Common myeloid progenitor, CD34-positive (primary cell): ENCODE measurements around the gene PCSK5.

ENCODE experiments used
- CTCF ChIA-PET: fragments of 350-600 bp; sonication (Branson Sonifier 250); formaldehyde crosslinking; loops from one replicate; lab custom pipeline; 2021; ENCODE audit warnings: antibody characterized with exemption; lab: Charles Lee
- POLR2A ChIA-PET: fragments of 350-600 bp; sonication (Branson Sonifier 250); formaldehyde crosslinking; loops from one replicate; lab custom pipeline; 2021; ENCODE audit warnings: antibody characterized with exemption; lab: Charles Lee
- DNase-seq, 3 donors: peaks; one replicate each; pipeline versions ENCODE4 v3.0.0 to v3.0.0-alpha.2; 2013
- H3K27ac ChIP-seq, 2 experiments: 1 replicate in 1 of 2; 2 replicates in 1 of 2; pipeline ENCODE4 v1.7.0; 2013; ENCODE audit warnings: inconsistent platforms in 2 of 2, low read length in 2 of 2, mild to moderate bottlenecking in 2 of 2, low read depth in 1 of 2, moderate library complexity in 1 of 2; ENCODE audit not compliant: severe bottlenecking in 2 of 2, insufficient read depth in 1 of 2, poor library complexity in 1 of 2
- H3K27me3 ChIP-seq, 5 experiments: replicated peaks in 2 of 5; 1 replicate in 3 of 5; 2 replicates in 2 of 5; pipeline versions ENCODE4 v1.6.1 to v1.7.0; 2013; ENCODE audit warnings: low read length in 4 of 5, mild to moderate bottlenecking in 2 of 5, moderate library complexity in 2 of 5, inconsistent platforms in 1 of 5; ENCODE audit not compliant: insufficient read depth in 5 of 5, control insufficient read depth in 4 of 5
- H3K36me3 ChIP-seq, 4 experiments: 1 replicate in 2 of 4; 2 replicates in 2 of 4; pipeline versions ENCODE4 v1.6.1 to v1.7.0; 2013; ENCODE audit warnings: low read length in 3 of 4, control low read depth in 1 of 4, mild to moderate bottlenecking in 1 of 4; ENCODE audit not compliant: control insufficient read depth in 4 of 4, insufficient read depth in 4 of 4
- H3K4me1 ChIP-seq, 4 experiments: 1 replicate in 3 of 4; 2 replicates in 1 of 4; pipeline versions ENCODE4 v1.6.1 to v1.7.1; 2013; ENCODE audit warnings: low read length in 3 of 4, mild to moderate bottlenecking in 3 of 4, control low read depth in 1 of 4, inconsistent platforms in 1 of 4, moderate library complexity in 1 of 4; ENCODE audit not compliant: control insufficient read depth in 4 of 4, insufficient read depth in 4 of 4; ENCODE audit errors: control extremely low read depth in 1 of 4
- H3K4me3 ChIP-seq, 7 experiments: 1 replicate in 4 of 7; 2 replicates in 3 of 7; pipeline versions ENCODE4 v1.5.1 to v1.7.0; 2013; ENCODE audit warnings: mild to moderate bottlenecking in 7 of 7, low read length in 6 of 7, moderate library complexity in 6 of 7, inconsistent platforms in 2 of 7, low read depth in 2 of 7, control low read depth in 1 of 7; ENCODE audit not compliant: insufficient read depth in 4 of 7, control insufficient read depth in 1 of 7; ENCODE audit errors: extremely low read depth in 1 of 7
- H3K9me3 ChIP-seq, 5 experiments: 1 replicate in 4 of 5; 2 replicates in 1 of 5; pipeline versions ENCODE4 v1.6.1 to v1.7.1; 2013; ENCODE audit warnings: low read length in 4 of 5, mild to moderate bottlenecking in 2 of 5, inconsistent platforms in 1 of 5, low read depth in 1 of 5, moderate library complexity in 1 of 5; ENCODE audit not compliant: control insufficient read depth in 4 of 5, insufficient read depth in 2 of 5; ENCODE audit errors: control extremely low read depth in 1 of 5
- WGBS: methylation state at CpG from one replicate; pipeline ENCODE4 v1.1.5; 2013; ENCODE audit not compliant: insufficient coverage; 5-methylcytosine and 5-hydroxymethylcytosine counted together

PCSK5 gene

DNA sequence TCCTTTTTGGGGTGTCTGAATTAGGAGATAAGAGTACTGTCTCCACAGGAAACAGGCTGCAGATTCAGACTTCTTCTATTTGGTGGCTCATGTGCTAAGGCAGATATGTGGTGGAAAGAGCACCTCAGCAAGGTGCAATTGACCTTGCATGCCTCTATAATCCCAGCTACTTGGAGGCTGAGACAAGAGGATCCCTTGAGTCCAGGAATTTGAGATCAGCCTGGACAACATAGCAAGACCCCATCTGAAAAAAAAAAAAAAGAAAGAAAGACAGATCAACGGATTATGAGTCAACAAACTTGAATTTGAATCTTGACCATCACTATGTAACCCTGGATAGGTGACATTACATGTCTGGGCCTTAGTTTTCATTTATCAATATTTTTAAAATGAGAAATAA lies 459.4 kb downstream of the PCSK5 start:
- DNase-seq: peak in 1 of 3 donors; percentile 44
- no peak overlapping the region for H3K4me3 ChIP-seq
- CTCF ChIA-PET: no interaction called here

DNA sequence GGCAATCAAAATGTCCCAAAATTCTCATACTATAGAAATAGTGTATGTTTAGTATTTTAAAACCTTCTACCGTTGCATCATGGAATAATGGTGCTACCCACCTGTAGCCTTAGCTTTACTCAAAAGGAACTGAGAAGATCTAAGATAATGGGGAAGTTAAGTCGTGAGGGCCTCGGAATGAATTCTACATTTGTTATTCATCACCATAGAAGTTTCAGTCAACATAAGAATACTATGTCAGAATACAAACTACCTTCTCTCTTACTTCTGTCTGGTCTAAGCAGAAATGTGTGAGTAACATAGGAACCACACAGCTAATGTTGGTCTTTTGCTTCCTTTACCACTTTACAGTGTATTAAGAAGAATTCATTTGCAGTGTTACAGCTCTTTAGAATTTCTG lies 460.5 kb downstream of the PCSK5 start:
- DNase-seq: peak in 1 of 3 donors; percentile 68
- H3K36me3 ChIP-seq: no peaks in the 10 kb centered on the region
- no peak overlapping the region for H3K4me3 ChIP-seq
- 100% methylated on average over 1 of the region's 3 CpGs for WGBS
- no peak overlapping the region for H3K27ac ChIP-seq
- ChIA-PET POLR2A (no interaction called here), CTCF (interaction anchor here (1.6 kb wide), 1 partner anchor 8 kb away, joined by 3 read pairs; no protein-coding TSS in a partner anchor)
- H3K27me3 ChIP-seq: no peaks in the 10 kb centered on the region
- H3K4me1 ChIP-seq: no peaks in the 10 kb centered on the region
- H3K9me3 ChIP-seq: no peaks in the 10 kb centered on the region

More for the DNA sequence above, 459.4 kb downstream of the PCSK5 start:
- no peak overlapping the region for H3K27ac ChIP-seq
- H3K9me3 ChIP-seq: no peaks in the 10 kb centered on the region
- POLR2A ChIA-PET: no interaction called here
- no peaks in the 10 kb centered on the region for H3K27me3 ChIP-seq
- H3K36me3 ChIP-seq: no peaks in the 10 kb centered on the region
- H3K4me1 ChIP-seq: no peaks in the 10 kb centered on the region
- WGBS: no CpG with 5 or more reads among the region's 1 CpG

GRCh38 chr9:76352026-76352620 lies 461.6 kb downstream of the PCSK5 start:
- Histone ChIP-seq H3K9me3 (no peaks in the 10 kb centered on the region), H3K4me3 (no peak overlapping the region), H3K27me3 (no peaks in the 10 kb centered on the region), H3K4me1 (no peaks in the 10 kb centered on the region), H3K27ac (no peak overlapping the region), H3K36me3 (no peaks in the 10 kb centered on the region)
- POLR2A ChIA-PET: no interaction called here
- 75% methylated on average over 1 of the region's 4 CpGs for WGBS
- CTCF ChIA-PET: interaction anchor here (1.6 kb wide), 1 partner anchor 10 kb away, joined by 3 read pairs; no protein-coding TSS in a partner anchor
- peak in 2 of 3 donors; percentile 40 to 63 for DNase-seq

- Histone ChIP-seq H3K4me1 (no peaks in the 10 kb centered on the region), H3K9me3 (no peaks in the 10 kb centered on the region), H3K27me3 (no peaks in the 10 kb centered on the region), H3K27ac (no peak overlapping the region), H3K36me3 (no peaks in the 10 kb centered on the region), H3K4me3 (no peak overlapping the region)
- DNase-seq: no peak
- POLR2A ChIA-PET: no interaction called here
- 86% methylated on average over 4 of the region's 5 CpGs for WGBS
- CTCF ChIA-PET: interaction anchor here (1.5 kb wide), 1 partner anchor 18 kb away, joined by 4 read pairs; no protein-coding TSS in a partner anchor
Measured at GRCh38 chr9:76353280-76353679, 462.8 kb downstream of the PCSK5 start.

DNA sequence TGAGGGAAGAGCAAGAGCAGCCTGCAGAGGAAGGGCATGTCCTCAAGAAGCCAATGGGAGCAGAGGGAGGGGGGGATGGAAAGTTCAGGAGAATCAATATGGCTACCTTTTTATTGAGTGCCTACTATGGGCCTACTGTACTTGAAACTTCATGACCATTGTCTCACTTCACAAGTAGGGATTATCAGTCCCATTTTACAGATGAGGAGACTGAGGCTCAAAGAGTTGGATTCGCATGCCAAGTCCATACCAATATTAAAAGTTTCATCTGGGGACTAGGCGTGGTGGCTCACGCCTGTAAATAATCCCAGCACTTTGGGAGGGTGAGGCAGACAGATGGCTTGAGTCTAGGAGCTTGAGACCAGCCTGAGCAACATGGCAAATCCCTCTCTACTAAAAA lies 463.7 kb downstream of the PCSK5 start:
- no peak overlapping the region for H3K27ac ChIP-seq
- ChIA-PET POLR2A (no interaction called here), CTCF (interaction anchor here (1.5 to 1.6 kb wide), 2 partner anchors 18 to 24 kb away, joined by 3 to 4 read pairs; no protein-coding TSS in a partner anchor)
- no peaks in the 10 kb centered on the region for H3K27me3 ChIP-seq
- peaks cover 0 to 2% (median 0%) of the 10 kb centered on the region in 4 experiments for H3K4me1 ChIP-seq
- 100% methylated on average over 2 of the region's 3 CpGs for WGBS
- H3K36me3 ChIP-seq: no peaks in the 10 kb centered on the region
- H3K4me3 ChIP-seq: no peak overlapping the region
- no peak for DNase-seq
- H3K9me3 ChIP-seq: no peaks in the 10 kb centered on the region

DNA sequence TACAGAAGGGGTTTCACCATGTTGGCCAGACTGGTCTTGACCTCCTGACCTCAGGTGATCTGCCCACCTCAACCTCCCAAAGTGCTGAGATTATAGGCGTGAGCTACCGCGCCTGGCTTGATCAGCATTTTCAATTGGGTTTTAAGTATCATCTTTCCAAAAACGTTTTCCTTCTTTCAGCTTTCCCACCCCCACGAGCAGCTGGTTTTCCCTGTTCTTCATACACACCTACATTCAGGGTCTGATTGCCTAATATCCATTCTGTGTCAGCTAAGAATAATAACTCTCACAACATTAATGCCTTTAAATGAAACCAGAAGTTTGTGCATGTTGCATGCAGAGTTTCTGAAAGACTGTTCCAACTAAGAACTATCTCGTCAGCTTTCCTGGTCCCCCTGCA lies 465.4 kb downstream of the PCSK5 start:
- ChIA-PET CTCF (interaction anchor here (0.9 kb wide), 1 partner anchor 11 kb away, joined by 3 read pairs; no protein-coding TSS in a partner anchor), POLR2A (no interaction called here)
- 95% methylated on average over 6 of the region's 6 CpGs for WGBS

DNA sequence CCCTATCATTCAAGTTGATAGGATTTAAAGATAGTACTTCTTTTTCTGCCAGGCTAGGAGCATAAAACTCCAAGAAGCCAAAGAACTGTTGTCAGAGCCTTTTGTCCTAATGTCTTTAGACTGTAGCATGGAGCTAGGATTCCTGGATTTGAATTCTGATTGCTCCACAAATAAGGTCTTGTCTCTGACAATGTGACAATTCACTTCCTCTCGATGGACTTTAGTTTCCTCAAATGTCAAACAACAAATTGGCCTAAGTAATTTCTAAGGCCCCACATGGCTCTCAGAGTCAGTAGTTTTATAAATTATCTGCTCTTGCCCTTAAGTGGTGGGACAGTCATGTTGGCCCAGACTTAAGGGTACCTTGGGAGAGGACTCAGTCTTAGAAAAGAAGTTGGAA lies 467.1 kb downstream of the PCSK5 start:
- Histone ChIP-seq H3K27me3 (no peaks in the 10 kb centered on the region), H3K9me3 (no peaks in the 10 kb centered on the region), H3K4me1 (peaks cover 0 to 4% (median 0%) of the 10 kb centered on the region in 4 experiments), H3K27ac (no peak overlapping the region), H3K36me3 (no peaks in the 10 kb centered on the region), H3K4me3 (no peak overlapping the region)
- DNase-seq: no peak
- 83% methylated on average over 1 of the region's 1 CpG for WGBS
- ChIA-PET POLR2A (no interaction called here), CTCF (no interaction called here)

More for the DNA sequence above, 465.4 kb downstream of the PCSK5 start:
- DNase-seq: no peak
- Histone ChIP-seq H3K9me3 (no peaks in the 10 kb centered on the region), H3K27me3 (no peaks in the 10 kb centered on the region), H3K36me3 (no peaks in the 10 kb centered on the region), H3K4me1 (peaks cover 0 to 4% (median 0%) of the 10 kb centered on the region in 4 experiments), H3K27ac (no peak overlapping the region), H3K4me3 (no peak overlapping the region)
